Sigmoid colon (tissue), 7 donors: ENCODE results near the gene GTPBP8. TPM values are rescaled to one million over a fixed set of nuclear protein-coding genes. Genes with fewer than 3 reads are reported as not detected.
A peak's percentile ranks its signal among the peaks of the same experiment; 100 is the strongest.

Experiments used
- DNase-seq: peaks from one replicate; pipeline ENCODE4 v3.0.0-alpha.2; 2019
- H3K27ac ChIP-seq, 4 donors: fragments of 200-600 bp; sonication (generic); one replicate each; pipeline ENCODE4 v1.5.1; 2016 to 2019; ENCODE audit warnings: mild to moderate bottlenecking in 1 of 4
- H3K27me3 ChIP-seq, 3 donors: fragments of 200-600 bp; sonication (generic); one replicate each; pipeline ENCODE4 v1.5.1; 2019; ENCODE audit warnings: mild to moderate bottlenecking in 1 of 3
- H3K36me3 ChIP-seq, 4 donors: fragments of 200-600 bp; sonication (generic); one replicate each; pipeline ENCODE4 v1.5.1; 2016 to 2019
- H3K4me1 ChIP-seq, 4 donors: fragments of 200-600 bp; sonication (generic); one replicate each; pipeline ENCODE4 v1.5.1; 2017 to 2019
- H3K4me3 ChIP-seq, 4 donors: fragments of 200-600 bp; sonication (generic); one replicate each; pipeline ENCODE4 v1.5.1; 2017 to 2019; ENCODE audit warnings: mild to moderate bottlenecking in 2 of 4, moderate library complexity in 1 of 4
- H3K9me3 ChIP-seq, 4 donors: fragments of 200-600 bp in 3 of 4; sonication (generic) in 3 of 4; one replicate each; pipeline versions ENCODE4 v1.5.1 to v1.6.1; 2013 to 2019
- CTCF ChIP-seq, 4 experiments: fragments of 450-650 bp in 3 of 4; fragments of 200-600 bp in 1 of 4; IDR thresholded peaks; one replicate each; pipeline ENCODE4 v1.5.1; 2016 to 2019; ENCODE audit warnings: antibody characterized with exemption in 4 of 4, mild to moderate bottlenecking in 3 of 4, moderate library complexity in 2 of 4
- EP300 ChIP-seq, 4 donors: sonication (generic); formaldehyde crosslinking; IDR thresholded peaks; one replicate each; pipeline ENCODE4 v1.6.1; 2017; ENCODE audit warnings: antibody characterized with exemption in 4 of 4
- POLR2A ChIP-seq, 2 donors: fragments of 450-650 bp; IDR thresholded peaks; one replicate each; pipeline ENCODE4 v1.6.1; 2016; ENCODE audit warnings: antibody characterized with exemption in 2 of 2, mild to moderate bottlenecking in 2 of 2, moderate library complexity in 2 of 2
- POLR2AphosphoS5 ChIP-seq, 4 donors: sonication (generic); formaldehyde crosslinking; IDR thresholded peaks; one replicate each; pipeline ENCODE4 v1.6.1; 2017; ENCODE audit warnings: antibody characterized with exemption in 4 of 4
- WGBS, 2 donors: extraction: QIAGEN DNeasy Blood & Tissue Kit; methylation state at CpG; one replicate each; pipeline ENCODE4 v1.1.7; 2013; 5-methylcytosine and 5-hydroxymethylcytosine counted together
- intact Hi-C: fragments of 100-400 bp; cut with DNase I; formaldehyde crosslinking; loops from one replicate; pipeline ENCODE4 v1.15.1; 2023
- polyA plus RNA-seq, 3 donors: library from polyadenylated mRNA; stranded (reverse); fragments of 200-250 nt; gene quantifications; one replicate each; pipeline ENCODE4 v1.2.3, GENCODE V29; 2013
- total RNA-seq, 4 donors: library from RNA; depleted of rRNA; stranded (reverse); fragments of >200 nt; gene quantifications; one replicate each; pipeline ENCODE4 v1.1.0, GENCODE V29; 2016
- donor health status: healthy with polysubstance abuse.
- donor health status: Bipolar disorder and iron deficiency.
- donor health status: healthy.

The GTPBP8 gene
- total and polyA plus RNA-seq, 7 donors, result 11.3 to 38.2 (median 20.6) TPM

- Histone ChIP-seq H3K36me3 (peaks cover 0 to 31% (median 0%) of the 10 kb centered on the region in 4 donors), H3K9me3 (no peaks in the 10 kb centered on the region), H3K4me3 (peak overlapping the region; percentile 76 to 93 (median 83)), H3K4me1 (peaks cover 0 to 23% (median 16%) of the 10 kb centered on the region in 4 donors), H3K27me3 (no peaks in the 10 kb centered on the region), H3K27ac (peak overlapping the region; percentile 92 to 97 (median 96))
- TF ChIP-seq POLR2AphosphoS5 (IDR thresholded peaks at IDR 0.05), result no peak
- no peak for TF ChIP-seq CTCF (IDR thresholded peaks at IDR 0.05)
- no peak for TF ChIP-seq POLR2A (IDR thresholded peaks at IDR 0.05)
- no peak for TF ChIP-seq EP300 (IDR thresholded peaks at IDR 0.05)
- intact Hi-C loops, result loop anchor here (5.0 kb wide), 1 partner anchor 729 kb away; the partner anchor contains the start of genes ATP6V1A and NAA50
- 2 to 6% methylated on average over 13 of the region's 13 CpGs for WGBS, 2 donors
- no peak for DNase-seq
These were observed 27.9 kb downstream of the GTPBP8 start for GRCh38 chr3:113018536-113019181.

GRCh38 chr3:113019182-113020137, 28.7 kb downstream of the GTPBP8 start:
- 4% methylated on average over 63 of the region's 63 CpGs for WGBS, 2 donors

GRCh38 chr3:113021471-113021870, 30.7 kb downstream of the GTPBP8 start:
- intact Hi-C loops, result no loop called here
- WGBS, 2 donors, result 91 to 94% methylated on average over 2 of the region's 2 CpGs
- no peaks in the 10 kb centered on the region for H3K9me3 ChIP-seq
- DNase-seq, result no peak
- peaks cover 0 to 23% (median 16%) of the 10 kb centered on the region in 4 donors for H3K4me1 ChIP-seq
- TF ChIP-seq EP300 (IDR thresholded peaks at IDR 0.05) (no peak), POLR2AphosphoS5 (IDR thresholded peaks at IDR 0.05) (no peak), POLR2A (IDR thresholded peaks at IDR 0.05) (no peak), CTCF (IDR thresholded peaks at IDR 0.05) (no peak)
- no peak overlapping the region for H3K27ac ChIP-seq
- H3K36me3 ChIP-seq, result peaks cover 0 to 9% (median 0%) of the 10 kb centered on the region in 4 donors
- H3K4me3 ChIP-seq, result no peak overlapping the region
- H3K27me3 ChIP-seq, result no peaks in the 10 kb centered on the region

More at GRCh38 chr3:113019182-113020137, 28.7 kb downstream of the GTPBP8 start:
- Histone ChIP-seq H3K27ac (peak overlapping the region; percentile 92 to 97 (median 96)), H3K27me3 (no peaks in the 10 kb centered on the region), H3K4me3 (peak overlapping the region; percentile 76 to 93 (median 83)), H3K4me1 (peaks cover 0 to 23% (median 16%) of the 10 kb centered on the region in 4 donors), H3K9me3 (no peaks in the 10 kb centered on the region), H3K36me3 (peaks cover 0 to 24% (median 0%) of the 10 kb centered on the region in 4 donors)
- TF ChIP-seq POLR2AphosphoS5 (IDR thresholded peaks at IDR 0.05), result peak; percentile 70 to 91 (median 78)
- TF ChIP-seq EP300 (IDR thresholded peaks at IDR 0.05), result no peak
- TF ChIP-seq POLR2A (IDR thresholded peaks at IDR 0.05), result peak; percentile 38
- DNase-seq, result peak; percentile 96
- intact Hi-C loops, result loop anchor here (5.0 kb wide), 1 partner anchor 728 kb away; the partner anchor contains the start of genes ATP6V1A and NAA50

GRCh38 chr3:113034011-113034410, 43.2 kb downstream of the GTPBP8 start:
- no peak overlapping the region for H3K4me3 ChIP-seq
- intact Hi-C loops, result no loop called here
- H3K9me3 ChIP-seq, result no peaks in the 10 kb centered on the region
- no peaks in the 10 kb centered on the region for H3K36me3 ChIP-seq
- no peak overlapping the region for H3K27ac ChIP-seq
- H3K27me3 ChIP-seq, result no peaks in the 10 kb centered on the region
- 54 to 77% methylated on average over 2 of the region's 2 CpGs for WGBS, 2 donors
- TF ChIP-seq CTCF (IDR thresholded peaks at IDR 0.05) (no peak), POLR2A (IDR thresholded peaks at IDR 0.05) (no peak), POLR2AphosphoS5 (IDR thresholded peaks at IDR 0.05) (no peak), EP300 (IDR thresholded peaks at IDR 0.05) (no peak)
- no peak for DNase-seq
- H3K4me1 ChIP-seq, result no peaks in the 10 kb centered on the region
